Activated naive CD8-positive, alpha-beta T cell treated with anti-CD3 and anti-CD28 coated beads, Interleukin-2, amount 50 U/mL, for 24 hours (primary cell): ENCODE measurements around the gene TAMM41.

Experiments
- ATAC-seq: fragments of 150-1000 bp; cut with Tn5 transposase; one replicate; pipeline ENCODE4 v1.10.0; 2021
- DNase-seq: peaks from one replicate; pipeline ENCODE4 v3.0.0; 2021
- H3K27ac Mint-ChIP-seq: one replicate; pipeline ENCODE4 v1.8.0; 2021; ENCODE audit warnings: mild to moderate bottlenecking, mixed read lengths
- H3K27me3 Mint-ChIP-seq: one replicate; pipeline ENCODE4 v1.8.0; 2021; ENCODE audit warnings: mixed read lengths
- H3K36me3 Mint-ChIP-seq: one replicate; pipeline ENCODE4 v1.8.0; 2021; ENCODE audit warnings: low read depth, mixed read lengths
- H3K4me1 Mint-ChIP-seq: one replicate; pipeline ENCODE4 v1.8.0; 2021; ENCODE audit warnings: mixed read lengths
- H3K4me3 Mint-ChIP-seq: one replicate; pipeline ENCODE4 v1.8.0; 2021; ENCODE audit warnings: mild to moderate bottlenecking, moderate library complexity, mixed read lengths
- H3K9me3 Mint-ChIP-seq: one replicate; pipeline ENCODE4 v1.8.0; 2021; ENCODE audit warnings: mixed read lengths

Gene TAMM41

DNA sequence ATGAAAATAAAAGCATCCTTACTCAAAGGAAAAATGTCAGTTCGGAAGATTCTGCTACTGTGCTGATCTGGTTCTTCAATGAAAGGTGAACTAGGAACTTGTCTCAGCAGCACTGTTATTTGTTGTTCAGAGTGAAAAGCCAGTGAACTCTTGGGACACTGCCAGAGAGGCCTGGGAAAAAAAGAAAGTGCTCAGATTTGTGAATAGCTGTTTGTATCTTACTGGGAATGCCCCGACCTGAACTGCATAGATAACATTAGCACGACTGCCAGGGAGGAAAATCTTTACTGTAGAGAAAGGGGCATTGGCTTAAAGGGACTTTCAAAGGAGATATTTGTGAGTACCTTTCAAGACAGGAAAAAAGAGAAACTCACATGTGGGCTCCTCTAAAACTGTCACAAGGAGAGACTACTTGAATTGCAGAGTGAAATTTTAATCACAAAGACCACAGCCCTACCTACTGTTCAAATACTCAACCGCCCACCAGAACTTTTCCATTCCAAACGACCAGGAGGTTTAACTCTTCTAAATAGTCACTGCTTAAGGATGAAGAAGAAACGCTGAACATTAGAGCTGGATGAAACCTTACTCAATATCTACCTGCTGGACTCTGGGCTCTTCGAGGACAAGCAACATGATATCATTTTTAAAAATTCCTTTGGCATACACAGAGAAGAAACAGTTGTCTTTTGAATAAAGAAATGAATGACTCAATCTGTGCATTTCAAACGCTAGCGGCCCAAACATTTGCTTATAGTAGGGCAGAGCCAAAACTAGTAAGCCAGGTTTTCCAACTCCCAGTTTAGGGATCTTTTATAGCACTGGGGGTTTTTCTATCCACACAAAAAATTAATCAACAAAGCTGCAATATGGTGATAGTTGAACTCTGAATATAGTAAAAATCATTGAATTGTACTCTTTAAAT, 13.4 kb downstream of the TAMM41 start:
- no peaks in the 10 kb centered on the region for H3K9me3 Mint-ChIP-seq
- no peaks in the 10 kb centered on the region for H3K4me1 Mint-ChIP-seq
- H3K4me3 Mint-ChIP-seq, result no peak overlapping the region
- no peaks in the 10 kb centered on the region for H3K27me3 Mint-ChIP-seq
- no peak overlapping the region for H3K27ac Mint-ChIP-seq
- peaks cover 52% of the 10 kb centered on the region for H3K36me3 Mint-ChIP-seq
- ATAC-seq (no peak), DNase-seq (no peak)

DNA sequence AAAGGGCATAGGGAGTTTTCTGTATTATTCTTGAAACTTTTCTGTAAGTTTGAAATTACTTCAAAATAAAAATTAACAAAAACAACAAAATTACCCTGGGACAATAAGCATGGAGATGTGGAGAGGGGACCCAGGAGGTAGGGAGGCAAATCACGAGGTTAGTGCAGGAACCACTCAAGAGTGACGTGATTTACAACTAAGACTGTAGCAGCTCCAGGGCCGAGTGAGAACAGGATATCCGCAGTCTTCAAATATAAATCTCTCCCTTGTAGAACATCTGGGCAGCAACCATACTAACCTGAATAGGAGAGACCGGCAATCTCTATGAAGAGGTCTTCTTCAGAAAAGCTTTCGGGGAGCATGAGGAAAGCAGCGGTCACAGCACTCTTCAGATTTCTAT, 17.3 kb downstream of the TAMM41 start:
- no peak for ATAC-seq
- Mint-ChIP-seq H3K27ac (no peak overlapping the region), H3K36me3 (peaks cover 60% of the 10 kb centered on the region), H3K27me3 (no peaks in the 10 kb centered on the region), H3K4me3 (no peak overlapping the region), H3K9me3 (no peaks in the 10 kb centered on the region), H3K4me1 (no peaks in the 10 kb centered on the region)
- no peak for DNase-seq

DNA sequence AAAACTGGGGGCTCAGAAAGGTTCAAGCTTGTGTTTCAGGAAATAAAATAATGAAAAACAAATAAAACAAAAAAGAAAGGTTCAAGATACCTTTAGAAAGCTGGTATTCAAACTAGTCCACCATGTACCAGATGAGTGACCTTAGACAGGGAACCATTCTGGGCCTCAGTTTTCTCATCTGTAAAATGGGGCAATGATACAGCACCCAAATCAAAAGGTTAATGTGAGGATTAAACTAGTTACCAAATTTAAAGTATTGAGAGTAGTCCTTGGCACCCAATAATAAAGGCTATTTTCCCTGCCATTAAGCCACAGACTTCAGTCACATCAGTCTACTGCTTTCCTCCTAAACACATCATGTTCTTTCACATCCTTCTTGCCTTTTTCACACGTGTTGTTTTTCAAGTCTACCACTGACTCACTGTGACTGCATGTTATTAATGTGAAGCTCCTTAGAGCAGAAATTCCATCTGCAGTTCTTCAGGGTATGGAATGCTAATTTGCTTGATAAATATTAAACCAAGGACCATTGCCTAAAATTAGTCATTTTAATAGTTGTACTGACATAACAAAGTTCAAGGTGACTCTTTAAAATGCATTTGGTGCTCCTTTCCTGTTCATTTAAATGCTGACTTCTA, 19.9 kb downstream of the TAMM41 start:
- H3K27ac Mint-ChIP-seq, result no peak overlapping the region
- no peak overlapping the region for H3K4me3 Mint-ChIP-seq
- no peak for ATAC-seq
- H3K36me3 Mint-ChIP-seq, result peaks cover 52% of the 10 kb centered on the region
- H3K4me1 Mint-ChIP-seq, result peaks cover 2% of the 10 kb centered on the region
- H3K9me3 Mint-ChIP-seq, result no peaks in the 10 kb centered on the region
- H3K27me3 Mint-ChIP-seq, result no peaks in the 10 kb centered on the region
- no peak for DNase-seq

DNA sequence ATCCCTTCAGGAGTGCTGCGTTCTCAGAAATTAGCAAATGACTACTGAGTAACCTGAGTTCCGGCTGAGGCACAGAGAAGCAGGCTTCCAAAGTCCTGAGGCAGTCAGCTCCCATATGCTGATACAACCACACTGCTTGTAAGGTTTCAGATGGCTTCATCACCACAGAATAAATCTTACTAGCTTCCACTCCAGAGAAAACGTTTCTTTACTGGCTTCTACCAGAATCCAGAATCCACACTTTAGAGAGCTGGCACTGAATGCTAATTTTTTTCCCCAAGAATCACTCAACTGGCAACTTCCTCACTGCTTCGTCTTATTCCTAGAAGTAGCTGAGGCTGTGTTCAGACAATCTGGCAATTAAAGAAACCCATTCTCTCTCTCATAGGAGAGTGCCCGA, 21.4 kb downstream of the TAMM41 start:
- DNase-seq (no peak), ATAC-seq (no peak)
- H3K27ac Mint-ChIP-seq, result no peak overlapping the region
- no peak overlapping the region for H3K4me3 Mint-ChIP-seq
- peaks cover 50% of the 10 kb centered on the region for H3K36me3 Mint-ChIP-seq
- H3K9me3 Mint-ChIP-seq, result no peaks in the 10 kb centered on the region
- H3K27me3 Mint-ChIP-seq, result no peaks in the 10 kb centered on the region
- H3K4me1 Mint-ChIP-seq, result peaks cover 17% of the 10 kb centered on the region

DNA sequence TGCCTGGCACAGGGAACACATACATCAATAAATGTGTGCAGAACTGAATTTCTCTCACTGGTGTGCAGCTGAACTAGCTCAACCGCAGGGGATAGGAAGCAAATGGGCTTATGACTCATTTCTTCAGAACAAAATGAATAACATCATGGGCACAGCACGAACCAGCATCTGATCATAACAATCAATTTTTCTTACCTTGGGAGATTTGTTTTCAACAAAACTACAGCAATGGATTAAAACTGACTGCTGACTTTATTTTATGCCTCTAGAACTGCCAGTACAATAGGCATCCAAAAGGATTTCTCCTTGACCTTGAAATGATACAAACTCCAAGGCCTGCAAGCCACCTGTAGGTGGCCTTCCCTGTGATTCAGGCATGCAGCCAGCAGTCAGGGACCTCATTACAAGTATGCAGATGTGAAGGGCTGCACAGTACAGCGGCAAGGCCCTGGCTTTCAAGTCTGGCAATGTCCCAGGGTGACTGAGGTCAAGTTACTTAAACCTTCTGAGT, 26.1 kb downstream of the TAMM41 start:
- no peaks in the 10 kb centered on the region for H3K9me3 Mint-ChIP-seq
- peak; percentile 16 for DNase-seq
- H3K4me1 Mint-ChIP-seq, result peaks cover 21% of the 10 kb centered on the region
- H3K27me3 Mint-ChIP-seq, result no peaks in the 10 kb centered on the region
- H3K27ac Mint-ChIP-seq, result peak overlapping the region; percentile 52
- peak; percentile 91 for ATAC-seq
- H3K4me3 Mint-ChIP-seq, result no peak overlapping the region
- peaks cover 39% of the 10 kb centered on the region for H3K36me3 Mint-ChIP-seq

DNA sequence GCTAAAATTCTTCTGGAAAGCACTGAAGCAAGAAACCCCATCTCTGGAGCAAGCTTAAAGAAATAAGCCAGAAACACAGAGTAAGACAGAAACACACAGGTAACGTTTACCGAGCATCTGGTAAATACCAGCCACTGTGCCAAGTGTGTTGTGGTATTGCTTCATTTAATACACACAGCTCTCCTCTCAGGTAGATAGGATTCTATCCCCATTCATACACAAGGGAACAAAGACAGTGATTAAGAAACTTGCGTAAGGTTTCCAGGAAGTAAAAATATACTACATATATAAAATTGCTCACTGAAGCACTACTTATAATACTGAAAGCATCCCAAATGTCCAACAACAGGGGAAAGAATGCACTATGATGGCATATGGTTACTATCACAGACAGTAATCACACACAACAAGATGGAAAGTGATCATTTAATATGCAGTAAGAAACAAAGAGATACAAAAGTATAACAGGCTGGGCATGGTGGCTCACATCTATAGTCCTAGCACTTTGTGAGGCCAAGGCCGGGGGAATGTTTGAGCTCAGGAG, 27.5 kb downstream of the TAMM41 start:
- H3K4me1 Mint-ChIP-seq, result peaks cover 21% of the 10 kb centered on the region
- H3K27me3 Mint-ChIP-seq, result no peaks in the 10 kb centered on the region
- no peak overlapping the region for H3K27ac Mint-ChIP-seq
- DNase-seq (no peak), ATAC-seq (no peak)
- no peaks in the 10 kb centered on the region for H3K9me3 Mint-ChIP-seq
- H3K4me3 Mint-ChIP-seq, result no peak overlapping the region
- H3K36me3 Mint-ChIP-seq, result peaks cover 34% of the 10 kb centered on the region

DNA sequence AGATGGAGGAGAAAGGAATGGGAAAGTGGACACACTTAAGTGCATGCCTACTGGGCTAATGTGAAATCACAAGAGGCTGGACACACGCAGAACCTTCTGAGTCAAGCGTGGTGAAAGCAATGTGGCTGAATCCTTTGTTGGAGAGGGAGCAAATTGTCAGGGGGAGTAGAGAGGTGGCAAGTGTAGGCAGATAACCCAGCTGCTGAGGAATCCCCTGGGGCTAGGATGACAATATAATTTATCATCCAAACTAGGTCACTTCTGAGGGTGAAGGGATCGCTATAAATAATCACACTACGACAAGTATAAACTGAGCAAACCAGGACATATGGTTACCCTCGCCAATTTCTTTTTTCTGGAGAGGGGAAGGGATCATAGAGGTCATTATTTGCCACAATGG, 28.7 kb downstream of the TAMM41 start:
- Mint-ChIP-seq H3K4me1 (peaks cover 21% of the 10 kb centered on the region), H3K36me3 (peaks cover 37% of the 10 kb centered on the region), H3K27ac (no peak overlapping the region), H3K9me3 (no peaks in the 10 kb centered on the region), H3K27me3 (no peaks in the 10 kb centered on the region), H3K4me3 (no peak overlapping the region)
- ATAC-seq (no peak), DNase-seq (no peak)

DNA sequence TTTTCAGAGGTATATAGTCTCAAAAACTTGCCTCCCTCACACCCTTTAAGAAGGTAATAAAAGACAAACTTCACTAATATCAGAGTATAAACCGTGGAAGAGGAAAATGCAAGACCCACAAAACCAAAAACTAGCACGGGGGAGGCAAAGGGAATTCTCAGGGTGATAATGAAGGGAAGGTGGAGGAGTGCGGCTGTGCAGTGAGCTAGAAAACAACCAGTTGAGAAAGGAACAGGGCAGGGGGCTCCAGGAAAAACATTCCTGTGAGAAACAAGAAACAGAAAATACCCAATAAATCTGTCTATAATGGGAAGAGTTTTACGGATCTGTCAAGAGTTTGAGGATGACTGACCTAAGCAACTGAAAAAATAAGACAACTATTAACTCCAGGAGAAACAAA, 31.6 kb downstream of the TAMM41 start:
- DNase-seq, result no peak
- Mint-ChIP-seq H3K27me3 (no peaks in the 10 kb centered on the region), H3K27ac (no peak overlapping the region), H3K9me3 (no peaks in the 10 kb centered on the region), H3K36me3 (peaks cover 29% of the 10 kb centered on the region), H3K4me1 (peaks cover 2% of the 10 kb centered on the region), H3K4me3 (no peak overlapping the region)
- no peak for ATAC-seq

DNA sequence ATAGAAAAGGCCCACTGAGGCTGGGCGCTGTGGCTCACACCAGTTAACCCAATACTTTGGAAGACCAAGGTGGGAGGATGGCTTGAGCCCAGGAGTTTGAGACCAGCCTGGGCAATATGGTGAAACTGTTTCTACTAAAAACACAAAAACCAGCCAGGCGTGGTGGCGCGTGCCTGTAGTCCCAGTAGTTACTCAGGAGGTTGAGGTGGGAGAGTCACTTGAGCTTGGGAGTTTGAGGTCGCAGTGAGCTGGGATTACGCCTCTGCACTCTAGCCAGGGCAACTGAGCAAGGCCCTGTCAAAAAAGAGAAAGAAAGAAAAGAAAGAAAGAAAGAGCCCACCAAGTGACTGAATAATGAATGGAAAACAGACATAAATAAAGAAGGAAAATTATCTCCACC, 32.0 kb downstream of the TAMM41 start:
- H3K4me1 Mint-ChIP-seq, result no peaks in the 10 kb centered on the region
- no peak for DNase-seq
- H3K4me3 Mint-ChIP-seq, result no peak overlapping the region
- no peak overlapping the region for H3K27ac Mint-ChIP-seq
- ATAC-seq, result no peak
- no peaks in the 10 kb centered on the region for H3K27me3 Mint-ChIP-seq
- peaks cover 27% of the 10 kb centered on the region for H3K36me3 Mint-ChIP-seq
- no peaks in the 10 kb centered on the region for H3K9me3 Mint-ChIP-seq

DNA sequence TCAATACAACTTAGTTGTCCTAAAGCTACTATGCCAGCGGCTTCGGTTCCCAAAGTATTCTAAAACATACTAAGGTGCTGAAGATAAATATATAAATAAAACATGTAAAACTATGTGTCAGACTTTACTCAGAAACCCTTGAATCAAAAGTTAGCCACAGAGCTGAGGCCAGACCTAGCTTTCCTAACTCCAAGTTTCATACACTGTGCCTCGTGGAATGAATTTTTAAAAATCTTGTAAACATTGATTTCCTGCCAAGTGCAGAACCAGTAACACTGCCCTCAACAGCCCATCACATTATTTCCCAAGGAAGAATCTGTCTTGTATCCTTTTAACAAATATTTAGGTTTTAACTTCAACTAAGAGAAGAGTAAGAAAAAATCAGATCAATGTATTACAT, 36.4 kb downstream of the TAMM41 start:
- ATAC-seq (no peak), DNase-seq (no peak)
- Mint-ChIP-seq H3K36me3 (peaks cover 46% of the 10 kb centered on the region), H3K27me3 (no peaks in the 10 kb centered on the region), H3K4me3 (no peak overlapping the region), H3K4me1 (no peaks in the 10 kb centered on the region), H3K9me3 (no peaks in the 10 kb centered on the region), H3K27ac (no peak overlapping the region)

DNA sequence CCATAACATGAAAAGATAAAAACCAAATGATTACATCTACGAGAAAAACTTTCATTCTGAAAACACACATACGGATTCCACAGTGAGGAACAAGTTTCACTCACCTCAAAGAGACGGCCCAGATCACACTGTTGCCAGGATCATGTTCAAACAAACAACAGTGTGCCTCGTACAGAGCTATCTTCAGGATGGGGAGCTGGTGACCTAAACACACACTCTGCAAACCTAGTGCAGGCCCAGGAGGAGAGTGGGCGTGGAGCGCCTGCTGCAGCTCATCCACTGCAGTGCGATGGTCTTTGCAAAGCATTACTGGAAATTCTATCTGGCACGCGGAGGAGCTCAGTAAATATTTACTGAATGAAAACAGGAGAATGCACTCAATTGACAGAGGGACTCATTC, 38.5 kb downstream of the TAMM41 start:
- no peak for DNase-seq
- H3K36me3 Mint-ChIP-seq, result peaks cover 54% of the 10 kb centered on the region
- H3K9me3 Mint-ChIP-seq, result no peaks in the 10 kb centered on the region
- ATAC-seq, result peak; percentile 40
- no peak overlapping the region for H3K27ac Mint-ChIP-seq
- no peaks in the 10 kb centered on the region for H3K27me3 Mint-ChIP-seq
- no peaks in the 10 kb centered on the region for H3K4me1 Mint-ChIP-seq
- H3K4me3 Mint-ChIP-seq, result no peak overlapping the region

DNA sequence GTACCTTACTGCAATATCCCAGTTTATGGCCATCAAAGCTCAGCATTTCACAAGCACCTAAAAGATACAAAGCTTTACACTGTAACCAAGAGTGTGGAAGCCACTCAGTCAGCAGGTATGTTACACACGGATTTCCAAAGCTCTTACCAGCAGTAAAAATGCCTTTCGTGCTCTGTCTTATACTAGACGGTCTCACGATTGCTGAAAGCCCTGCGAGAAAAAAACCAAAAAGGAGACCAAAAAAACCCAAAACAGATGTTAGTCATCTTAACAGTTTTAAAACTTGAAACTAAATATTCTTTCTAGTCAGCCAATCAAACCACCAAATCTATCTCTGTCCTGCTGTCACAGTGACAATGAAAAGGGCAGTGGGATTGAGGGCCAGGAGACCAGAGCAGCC, 39.0 kb downstream of the TAMM41 start:
- H3K4me3 Mint-ChIP-seq, result no peak overlapping the region
- no peaks in the 10 kb centered on the region for H3K4me1 Mint-ChIP-seq
- H3K9me3 Mint-ChIP-seq, result no peaks in the 10 kb centered on the region
- no peaks in the 10 kb centered on the region for H3K27me3 Mint-ChIP-seq
- ATAC-seq (no peak), DNase-seq (no peak)
- H3K36me3 Mint-ChIP-seq, result peaks cover 57% of the 10 kb centered on the region
- no peak overlapping the region for H3K27ac Mint-ChIP-seq

DNA sequence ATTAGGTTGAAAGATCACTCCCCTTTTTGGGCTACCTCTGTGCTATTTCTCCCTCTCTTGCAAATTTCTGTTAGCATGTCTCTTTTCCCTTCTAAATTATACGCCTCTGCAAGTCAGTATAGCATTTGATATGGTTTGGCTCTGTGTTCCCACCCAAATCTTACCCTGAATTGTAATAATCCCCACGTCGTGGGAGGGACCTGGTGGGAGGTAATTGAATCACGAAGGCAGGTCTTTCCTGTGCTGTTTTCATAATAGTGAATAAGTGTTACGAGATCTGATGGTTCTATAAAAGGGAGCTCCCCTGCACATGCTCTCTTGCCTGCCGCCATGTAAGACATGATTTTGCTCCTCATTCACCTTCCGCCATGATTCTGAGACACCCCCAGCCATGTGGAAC, 41.0 kb downstream of the TAMM41 start:
- H3K9me3 Mint-ChIP-seq, result no peaks in the 10 kb centered on the region
- peaks cover 69% of the 10 kb centered on the region for H3K36me3 Mint-ChIP-seq
- no peak overlapping the region for H3K4me3 Mint-ChIP-seq
- no peak overlapping the region for H3K27ac Mint-ChIP-seq
- H3K27me3 Mint-ChIP-seq, result no peaks in the 10 kb centered on the region
- ATAC-seq, result no peak
- no peak for DNase-seq
- H3K4me1 Mint-ChIP-seq, result no peaks in the 10 kb centered on the region

DNA sequence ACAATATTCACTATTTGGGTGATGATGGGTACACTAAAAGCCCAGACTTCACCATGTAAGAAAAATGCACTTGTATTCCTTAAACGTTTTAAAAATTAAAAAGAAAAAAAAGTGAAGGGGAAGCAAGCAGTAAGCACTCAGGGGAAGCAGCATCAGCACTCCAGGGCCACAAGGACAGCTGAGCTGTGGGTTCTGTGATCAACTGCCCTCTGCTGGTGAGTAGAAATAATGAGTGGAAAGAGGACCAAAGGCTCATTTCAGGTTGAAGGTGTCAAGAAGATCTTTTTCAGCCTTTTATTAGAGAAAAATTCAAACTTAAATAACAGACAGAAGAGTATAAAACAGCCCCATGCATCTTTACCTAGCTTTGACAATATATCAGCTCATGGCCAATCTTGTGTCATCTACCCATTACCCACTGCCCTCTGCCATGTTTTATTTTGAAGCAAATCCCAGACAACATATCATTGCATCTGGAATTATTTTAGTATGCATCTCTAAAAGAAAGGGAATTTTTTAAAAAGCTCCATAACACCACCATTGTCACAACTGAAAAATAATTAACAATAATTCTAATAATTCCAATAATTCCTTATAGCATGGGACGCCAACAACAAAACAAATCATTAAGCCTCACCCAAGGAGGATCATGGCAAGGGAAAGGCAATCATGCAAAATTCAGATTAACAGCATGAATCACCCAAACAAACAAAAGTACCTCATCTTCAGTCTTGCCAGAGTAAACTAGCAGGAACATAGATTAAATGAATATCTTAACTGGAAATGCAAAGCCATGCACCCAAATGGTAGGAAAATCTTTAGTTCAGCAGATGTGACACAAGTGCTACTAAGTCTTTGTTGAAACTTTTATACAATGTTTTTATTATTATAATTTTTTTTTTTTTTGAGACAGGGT, 42.5 kb downstream of the TAMM41 start:
- H3K36me3 Mint-ChIP-seq, result peaks cover 79% of the 10 kb centered on the region
- H3K27me3 Mint-ChIP-seq, result no peaks in the 10 kb centered on the region
- H3K27ac Mint-ChIP-seq, result no peak overlapping the region
- no peak overlapping the region for H3K4me3 Mint-ChIP-seq
- DNase-seq, result peak; percentile 13
- ATAC-seq, result peak; percentile 68
- H3K4me1 Mint-ChIP-seq, result peaks cover 5% of the 10 kb centered on the region
- H3K9me3 Mint-ChIP-seq, result peaks cover 10% of the 10 kb centered on the region
